Measurements from ENCODE around the gene RPS6KA5. TPM values are rescaled to one million over a fixed set of nuclear protein-coding genes. Genes with fewer than 3 reads are reported as not detected.
"Not testable (repeated sequence)": the region's sequence is repeated elsewhere in the genome, so short reads cannot be mapped to it uniquely, and the experiment has no call there.

The RPS6KA5 gene
- total RNA-seq = 3.1 and 6.1 TPM in 2 replicates

- peak; percentile 100 for DNase-seq
Observed at GRCh38 chr14:91060351-91061055, at the start of gene RPS6KA5. Gene RPS6KA5 (minus strand): TSS chr14:91060641. CDS start chr14:91060434, 207 bp downstream.

GRCh38 chr14:91108941-91109611, 48.6 kb upstream of the RPS6KA5 start:
- peak; percentile 95 for DNase-seq

- no peak for DNase-seq
Observed at GRCh38 chr14:91103116-91103515, 42.7 kb upstream of the RPS6KA5 start.

- DNase-seq = no peak
Observed at GRCh38 chr14:91100102-91100501, 39.7 kb upstream of the RPS6KA5 start.

- no peak for DNase-seq
Observed at GRCh38 chr14:91098591-91098990, 38.1 kb upstream of the RPS6KA5 start.

- not testable (repeated sequence) for DNase-seq
Observed at GRCh38 chr14:91097657-91098056, 37.2 kb upstream of the RPS6KA5 start.

- no peak for DNase-seq
Observed at GRCh38 chr14:91095178-91095577, 34.7 kb upstream of the RPS6KA5 start.

- no peak for DNase-seq
Observed at GRCh38 chr14:91094772-91095171, 34.3 kb upstream of the RPS6KA5 start.

- DNase-seq = not testable (repeated sequence)
Observed at GRCh38 chr14:91093743-91094472, 33.5 kb upstream of the RPS6KA5 start.

GRCh38 chr14:91092073-91092472, 31.6 kb upstream of the RPS6KA5 start:
- no peak for DNase-seq

GRCh38 chr14:91090743-91091142, 30.3 kb upstream of the RPS6KA5 start:
- no peak for DNase-seq

- DNase-seq = no peak
Observed at GRCh38 chr14:91089958-91090535, 29.6 kb upstream of the RPS6KA5 start.

- no peak for DNase-seq
Observed at GRCh38 chr14:91088585-91089235, 28.3 kb upstream of the RPS6KA5 start.

GRCh38 chr14:91087470-91087869, 27.0 kb upstream of the RPS6KA5 start:
- not testable (repeated sequence) for DNase-seq

- DNase-seq = no peak
Observed at GRCh38 chr14:91084516-91084915, 24.1 kb upstream of the RPS6KA5 start.

GRCh38 chr14:91082282-91082681, 21.8 kb upstream of the RPS6KA5 start:
- no peak for DNase-seq

- DNase-seq = no peak
Observed at GRCh38 chr14:91080071-91080470, 19.6 kb upstream of the RPS6KA5 start.

- no peak for DNase-seq
Observed at GRCh38 chr14:91078095-91078737, 17.8 kb upstream of the RPS6KA5 start.

GRCh38 chr14:91075553-91075952, 15.1 kb upstream of the RPS6KA5 start:
- no peak for DNase-seq

GRCh38 chr14:91070572-91070971, 10.1 kb upstream of the RPS6KA5 start:
- DNase-seq = no peak

- DNase-seq = no peak
Observed at GRCh38 chr14:91068642-91069041, 8.2 kb upstream of the RPS6KA5 start.

GRCh38 chr14:91067186-91067585, 6.7 kb upstream of the RPS6KA5 start:
- DNase-seq = no peak

All from dermis blood vessel endothelial cell (primary cell).